DND-41 (cell line): ENCODE measurements around the gene ZFYVE28.

Experiments
- ATAC-seq: fragments of 200-7000 bp; cut with Tn5 transposase; 3 replicates; pipeline ENCODE4 v1.9.1; 2021; ENCODE audit warnings: low read depth; ENCODE audit not compliant: insufficient read depth
- DNase-seq: peaks from one replicate; pipeline ENCODE4 v3.0.0-alpha.2; 2020
- H2AFZ ChIP-seq: 2 replicates; pipeline ENCODE4 v1.6.0; 2012; ENCODE audit warnings: low read depth, low read length
- H3K27ac ChIP-seq: 2 replicates; pipeline ENCODE4 v1.5.1; 2012; ENCODE audit warnings: low read length, inconsistent platforms
- H3K27me3 ChIP-seq: fragments of 200-600 bp; sonication (generic); 2 replicates; pipeline ENCODE4 v1.6.0; 2012; ENCODE audit warnings: low read length, mild to moderate bottlenecking, inconsistent platforms; ENCODE audit not compliant: insufficient read depth, poor library complexity
- H3K36me3 ChIP-seq: 2 replicates; pipeline ENCODE4 v1.5.1; 2012; ENCODE audit warnings: low read length, inconsistent platforms; ENCODE audit not compliant: insufficient read depth
- H3K4me1 ChIP-seq: 2 replicates; pipeline ENCODE4 v1.5.1; 2012; ENCODE audit warnings: mild to moderate bottlenecking, low read length; ENCODE audit not compliant: insufficient read depth
- H3K4me2 ChIP-seq: 2 replicates; pipeline ENCODE4 v1.6.0; 2012; ENCODE audit warnings: mild to moderate bottlenecking, moderate library complexity, low read length, inconsistent platforms; ENCODE audit not compliant: insufficient read depth
- H3K4me3 ChIP-seq, 2 experiments: fragments of 200-600 bp in 1 of 2; shearing (Covaris generic) in 1 of 2; 2 replicates each; pipeline ENCODE4 v1.5.1; 2012 to 2016; ENCODE audit warnings: inconsistent platforms in 2 of 2, low read length in 2 of 2, mild to moderate bottlenecking in 2 of 2, low read depth in 1 of 2, moderate library complexity in 1 of 2
- H3K79me2 ChIP-seq: 2 replicates; pipeline ENCODE4 v1.6.0; 2012; ENCODE audit warnings: low read length, inconsistent platforms; ENCODE audit not compliant: insufficient read depth
- H3K9ac ChIP-seq: 2 replicates; pipeline ENCODE4 v1.6.0; 2012; ENCODE audit warnings: low read depth, mild to moderate bottlenecking, inconsistent platforms, low read length, moderate library complexity
- H3K9me3 ChIP-seq: 2 replicates; pipeline ENCODE4 v1.5.1; 2012; ENCODE audit warnings: low read length, moderate library complexity, mild to moderate bottlenecking, inconsistent platforms; ENCODE audit not compliant: insufficient read depth, severe bottlenecking
- H4K20me1 ChIP-seq: 2 replicates; pipeline ENCODE4 v1.6.0; 2012; ENCODE audit warnings: low read length; ENCODE audit not compliant: insufficient read depth
- CTCF ChIP-seq: IDR thresholded peaks from 2 replicates; pipeline ENCODE4 v1.5.1; 2012; ENCODE audit warnings: borderline replicate concordance, low read length, moderate library complexity, mild to moderate bottlenecking; ENCODE audit not compliant: poor library complexity, severe bottlenecking; ENCODE audit errors: extremely low read depth
- EZH2 ChIP-seq: IDR thresholded peaks from 3 replicates; pipeline ENCODE4 v1.6.1; 2012; ENCODE audit warnings: borderline replicate concordance, low read depth, mild to moderate bottlenecking, moderate library complexity, low read length, inconsistent platforms; ENCODE audit not compliant: severe bottlenecking

ZFYVE28 gene

GRCh38 chr4:2267841-2268240 is 150.6 kb downstream of the ZFYVE28 start:
- TF ChIP-seq EZH2: no peak
- TF ChIP-seq CTCF: no peak
- no peaks in the 10 kb centered on the region for H3K79me2 ChIP-seq
- peaks cover 11% of the 10 kb centered on the region for H3K4me1 ChIP-seq
- no peak overlapping the region for H3K9ac ChIP-seq
- no peaks in the 10 kb centered on the region for H3K36me3 ChIP-seq
- no peak overlapping the region for H3K4me2 ChIP-seq
- H2AFZ ChIP-seq: no peak overlapping the region
- no peak overlapping the region for H3K27ac ChIP-seq
- H3K27me3 ChIP-seq: no peaks in the 10 kb centered on the region
- DNase-seq (no peak), ATAC-seq (no peak)
- H3K4me3 ChIP-seq: no peak overlapping the region
- H3K9me3 ChIP-seq: no peaks in the 10 kb centered on the region
- no peaks in the 10 kb centered on the region for H4K20me1 ChIP-seq

- DNase-seq (no peak), ATAC-seq (no peak)
- H3K4me3 ChIP-seq: no peak overlapping the region
- H3K27ac ChIP-seq: no peak overlapping the region
- no peaks in the 10 kb centered on the region for H3K79me2 ChIP-seq
- no peak overlapping the region for H3K9ac ChIP-seq
- H3K36me3 ChIP-seq: no peaks in the 10 kb centered on the region
- no peaks in the 10 kb centered on the region for H3K9me3 ChIP-seq
- no peaks in the 10 kb centered on the region for H3K27me3 ChIP-seq
- H3K4me2 ChIP-seq: no peak overlapping the region
- TF ChIP-seq CTCF: no peak
- TF ChIP-seq EZH2: no peak
- peaks cover 15% of the 10 kb centered on the region for H3K4me1 ChIP-seq
- no peak overlapping the region for H2AFZ ChIP-seq
- no peaks in the 10 kb centered on the region for H4K20me1 ChIP-seq
Observed at GRCh38 chr4:2267320-2267811, 151.1 kb downstream of the ZFYVE28 start.

GRCh38 chr4:2266821-2267220 is 151.6 kb downstream of the ZFYVE28 start:
- H3K27ac ChIP-seq: no peak overlapping the region
- H4K20me1 ChIP-seq: no peaks in the 10 kb centered on the region
- H3K79me2 ChIP-seq: no peaks in the 10 kb centered on the region
- no peak overlapping the region for H3K9ac ChIP-seq
- peaks cover 15% of the 10 kb centered on the region for H3K4me1 ChIP-seq
- H3K4me3 ChIP-seq: no peak overlapping the region
- H3K9me3 ChIP-seq: no peaks in the 10 kb centered on the region
- no peaks in the 10 kb centered on the region for H3K36me3 ChIP-seq
- no peak overlapping the region for H3K4me2 ChIP-seq
- DNase-seq (no peak), ATAC-seq (no peak)
- TF ChIP-seq CTCF (no peak), EZH2 (no peak)
- no peak overlapping the region for H2AFZ ChIP-seq
- no peaks in the 10 kb centered on the region for H3K27me3 ChIP-seq

GRCh38 chr4:2266181-2266580 is 152.3 kb downstream of the ZFYVE28 start:
- TF ChIP-seq EZH2 (no peak), CTCF (no peak)
- Histone ChIP-seq H3K9me3 (no peaks in the 10 kb centered on the region), H3K27ac (no peak overlapping the region), H3K36me3 (no peaks in the 10 kb centered on the region), H4K20me1 (0 out of 2 replicates have a peak, but pooled peaks cover under 1% of the 10 kb centered on the region), H3K4me2 (no peak overlapping the region), H3K27me3 (no peaks in the 10 kb centered on the region), H3K79me2 (peaks cover 3% of the 10 kb centered on the region), H3K9ac (no peak overlapping the region), H2AFZ (no peak overlapping the region), H3K4me1 (peaks cover 16% of the 10 kb centered on the region), H3K4me3 (no peak overlapping the region)
- no peak for ATAC-seq
- DNase-seq: no peak
